Measurements from ENCODE around the gene PRICKLE1.
A peak's percentile ranks its signal among the peaks of the same experiment; 100 is the strongest.

The PRICKLE1 gene

DNA sequence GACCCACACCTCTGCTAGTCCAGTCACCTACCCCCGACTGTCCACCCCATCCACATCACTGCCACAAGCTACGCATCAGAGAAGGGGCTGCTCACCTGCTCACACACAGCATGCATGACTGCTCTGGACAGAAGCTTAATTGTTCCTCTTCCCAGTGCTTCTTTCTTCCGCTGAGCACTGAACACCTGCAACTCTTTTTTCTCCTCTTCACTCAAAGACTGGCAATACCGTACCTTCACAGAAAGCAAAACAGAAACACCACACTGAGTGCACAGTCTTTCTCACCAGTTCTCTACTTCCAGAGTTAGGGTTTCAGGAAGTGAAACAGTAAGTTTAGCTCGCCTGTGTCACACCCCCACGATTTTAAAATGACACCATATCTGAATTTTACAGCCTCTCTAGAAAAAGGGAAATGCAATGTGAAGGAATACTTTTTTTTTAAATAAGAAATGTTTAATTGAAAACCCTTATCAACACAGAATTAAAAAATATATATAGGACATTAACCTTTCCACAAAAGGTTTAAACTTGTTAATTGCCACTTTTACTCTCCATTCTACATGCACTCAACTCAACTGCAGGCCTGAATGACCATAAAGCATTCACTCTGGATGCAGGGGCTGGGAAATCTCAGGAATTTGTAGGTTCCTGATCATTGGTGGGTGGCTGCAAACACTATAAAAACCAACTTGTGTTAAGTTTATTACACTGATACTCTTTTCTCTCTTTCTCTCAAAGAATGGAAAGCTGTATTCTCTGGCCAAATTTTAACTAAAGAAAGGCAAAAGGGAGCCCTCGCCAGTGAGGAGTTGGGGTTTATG, 120.0 kb downstream of the PRICKLE1 start:
- Histone ChIP-seq H4K20me1 (no peaks in the 10 kb centered on the region), H3K9me3 (peaks cover 6% of the 10 kb centered on the region; the same call in 1 of the 2 replicates), H3K4me3 (peak overlapping the region; percentile 57), H3K27ac (peak overlapping the region; percentile 43), H3K4me1 (peaks cover 48% of the 10 kb centered on the region), H3K4me2 (peak overlapping the region; percentile 87), H3K27me3 (no peaks in the 10 kb centered on the region), H3K36me3 (peaks cover 16% of the 10 kb centered on the region), H3K9ac (peak overlapping the region; percentile 25; the same call in 1 of the 2 replicates)
- TF ChIP-seq Cebpa-rat (IDR thresholded peaks at IDR 0.05), result no peak

GRCh38 chr12:42468921-42469320, 120.6 kb downstream of the PRICKLE1 start:
- peak overlapping the region; percentile 25; the same call in 1 of the 2 replicates for H3K9ac ChIP-seq
- peak overlapping the region; percentile 57 for H3K4me3 ChIP-seq
- no peaks in the 10 kb centered on the region for H3K27me3 ChIP-seq
- peaks cover 23% of the 10 kb centered on the region for H3K36me3 ChIP-seq
- H4K20me1 ChIP-seq, result no peaks in the 10 kb centered on the region
- H3K4me2 ChIP-seq, result peak overlapping the region; percentile 87
- peak overlapping the region; percentile 43 for H3K27ac ChIP-seq
- no peak for TF ChIP-seq Cebpa-rat (IDR thresholded peaks at IDR 0.05)
- peaks cover 48% of the 10 kb centered on the region for H3K4me1 ChIP-seq
- H3K9me3 ChIP-seq, result peaks cover 12% of the 10 kb centered on the region; the same call in 1 of the 2 replicates

DNA sequence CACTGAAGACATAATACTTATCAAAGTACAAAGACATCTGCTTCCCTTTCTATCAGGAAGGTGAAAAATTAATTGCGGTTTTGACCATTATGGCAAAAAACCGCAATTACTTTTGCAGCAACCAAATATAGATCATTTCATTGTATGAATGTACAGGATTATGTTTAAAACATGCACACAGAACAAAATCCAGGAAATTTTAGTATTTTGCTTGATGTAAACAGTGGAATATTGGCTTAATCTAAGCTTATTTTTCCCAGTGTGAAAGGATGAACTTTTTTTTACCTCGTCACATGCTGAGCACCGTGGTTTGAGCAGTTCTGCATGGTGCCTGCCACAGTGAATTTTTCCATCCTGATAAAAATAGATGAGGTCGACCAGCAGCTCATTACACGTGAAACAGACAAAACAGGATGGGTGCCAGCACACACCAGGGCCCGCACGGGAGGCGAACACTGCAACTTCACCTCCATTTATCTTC, 121.2 kb downstream of the PRICKLE1 start:
- Histone ChIP-seq H3K9ac (no peak overlapping the region; the same call in 1 of the 2 replicates), H3K4me3 (peak overlapping the region; percentile 57), H3K4me2 (peak overlapping the region; percentile 87), H3K4me1 (peaks cover 48% of the 10 kb centered on the region), H3K27me3 (no peaks in the 10 kb centered on the region), H4K20me1 (no peaks in the 10 kb centered on the region), H3K27ac (peak overlapping the region; percentile 43; the same call in 1 of the 2 replicates), H3K9me3 (peaks cover 14% of the 10 kb centered on the region; the same call in 1 of the 2 replicates), H3K36me3 (peaks cover 28% of the 10 kb centered on the region)
- no peak for TF ChIP-seq Cebpa-rat (IDR thresholded peaks at IDR 0.05)

GRCh38 chr12:42463671-42464070, 125.9 kb downstream of the PRICKLE1 start:
- peaks cover 52% of the 10 kb centered on the region for H3K36me3 ChIP-seq
- no peak for TF ChIP-seq Cebpa-rat (IDR thresholded peaks at IDR 0.05)
- H3K27me3 ChIP-seq, result no peaks in the 10 kb centered on the region
- no peak overlapping the region for H3K4me3 ChIP-seq
- H3K4me1 ChIP-seq, result peaks cover 20% of the 10 kb centered on the region
- peaks cover 14% of the 10 kb centered on the region; the same call in 1 of the 2 replicates for H3K9me3 ChIP-seq
- no peak overlapping the region for H3K4me2 ChIP-seq
- H4K20me1 ChIP-seq, result no peaks in the 10 kb centered on the region
- no peak overlapping the region for H3K9ac ChIP-seq
- no peak overlapping the region for H3K27ac ChIP-seq

DNA sequence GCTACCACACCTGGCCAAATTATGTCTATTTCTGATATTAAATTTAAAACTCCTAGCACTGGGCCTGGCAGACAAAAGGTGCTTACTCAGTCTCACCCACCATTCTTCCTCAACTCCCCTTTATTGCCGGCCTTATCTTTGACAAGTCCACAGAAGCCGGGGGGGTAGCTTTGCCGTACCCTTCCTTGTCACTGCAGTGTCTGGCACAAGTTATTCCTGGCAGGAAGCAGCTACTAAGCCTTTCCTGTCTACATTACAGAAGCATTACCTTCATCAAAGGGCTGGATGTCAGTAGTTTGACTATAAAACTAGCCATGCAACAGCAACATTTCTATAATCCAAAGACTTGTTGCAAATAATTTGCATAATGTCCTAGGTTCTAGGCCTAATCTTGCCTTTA, 127.1 kb downstream of the PRICKLE1 start:
- peaks cover 8% of the 10 kb centered on the region for H3K4me1 ChIP-seq
- no peak for TF ChIP-seq Cebpa-rat (IDR thresholded peaks at IDR 0.05)
- no peak overlapping the region for H3K9ac ChIP-seq
- H3K27ac ChIP-seq, result no peak overlapping the region
- no peaks in the 10 kb centered on the region for H3K27me3 ChIP-seq
- no peak overlapping the region for H3K4me2 ChIP-seq
- peaks cover 14% of the 10 kb centered on the region; the same call in 1 of the 2 replicates for H3K9me3 ChIP-seq
- H3K36me3 ChIP-seq, result peaks cover 52% of the 10 kb centered on the region
- no peaks in the 10 kb centered on the region for H4K20me1 ChIP-seq
- no peak overlapping the region for H3K4me3 ChIP-seq

GRCh38 chr12:42459336-42459847, 130.2 kb downstream of the PRICKLE1 start:
- Histone ChIP-seq H3K36me3 (peaks cover 34% of the 10 kb centered on the region), H3K4me2 (no peak overlapping the region), H3K27me3 (no peaks in the 10 kb centered on the region), H3K9ac (no peak overlapping the region), H3K9me3 (peaks cover 6% of the 10 kb centered on the region; the same call in 1 of the 2 replicates), H3K27ac (no peak overlapping the region), H4K20me1 (no peaks in the 10 kb centered on the region), H3K4me3 (no peak overlapping the region), H3K4me1 (no peaks in the 10 kb centered on the region)
- TF ChIP-seq Cebpa-rat (IDR thresholded peaks at IDR 0.05), result no peak

DNA sequence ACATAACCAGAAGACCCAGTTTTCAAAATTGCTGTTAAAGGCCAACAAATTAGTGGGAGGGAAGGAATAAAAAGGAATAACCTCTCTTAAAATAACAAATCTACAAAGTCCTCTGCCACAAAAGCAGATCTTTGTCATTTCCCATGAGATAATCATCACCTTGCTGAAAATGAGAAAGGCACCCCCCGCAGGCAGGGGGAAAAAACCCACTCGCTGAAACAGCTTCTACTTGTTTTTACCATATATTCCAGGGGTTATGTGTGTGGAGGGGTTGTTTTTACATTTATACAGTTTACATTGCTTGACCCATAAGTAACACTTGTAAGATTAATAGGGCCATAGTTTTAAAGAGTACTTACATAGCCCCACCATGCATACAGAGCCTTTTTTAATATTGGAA, 131.0 kb downstream of the PRICKLE1 start:
- no peak overlapping the region for H3K27ac ChIP-seq
- H3K36me3 ChIP-seq, result peaks cover 26% of the 10 kb centered on the region
- H4K20me1 ChIP-seq, result no peaks in the 10 kb centered on the region
- no peaks in the 10 kb centered on the region for H3K9me3 ChIP-seq
- TF ChIP-seq Cebpa-rat (IDR thresholded peaks at IDR 0.05), result no peak
- no peaks in the 10 kb centered on the region for H3K4me1 ChIP-seq
- no peak overlapping the region for H3K9ac ChIP-seq
- no peaks in the 10 kb centered on the region for H3K27me3 ChIP-seq
- no peak overlapping the region for H3K4me3 ChIP-seq
- no peak overlapping the region for H3K4me2 ChIP-seq

GRCh38 chr12:42450248-42450647, 139.3 kb downstream of the PRICKLE1 start:
- H3K9ac ChIP-seq, result no peak overlapping the region
- 0 out of 2 replicates have a peak overlapping the region, but pooled peaks have one; percentile 26 for H3K27ac ChIP-seq
- peaks cover 12% of the 10 kb centered on the region for H3K4me1 ChIP-seq
- no peaks in the 10 kb centered on the region for H3K9me3 ChIP-seq
- H3K4me3 ChIP-seq, result no peak overlapping the region
- H3K27me3 ChIP-seq, result no peaks in the 10 kb centered on the region
- TF ChIP-seq Cebpa-rat (IDR thresholded peaks at IDR 0.05), result no peak
- no peaks in the 10 kb centered on the region for H4K20me1 ChIP-seq
- H3K36me3 ChIP-seq, result peaks cover 52% of the 10 kb centered on the region
- H3K4me2 ChIP-seq, result peak overlapping the region; percentile 49

DNA sequence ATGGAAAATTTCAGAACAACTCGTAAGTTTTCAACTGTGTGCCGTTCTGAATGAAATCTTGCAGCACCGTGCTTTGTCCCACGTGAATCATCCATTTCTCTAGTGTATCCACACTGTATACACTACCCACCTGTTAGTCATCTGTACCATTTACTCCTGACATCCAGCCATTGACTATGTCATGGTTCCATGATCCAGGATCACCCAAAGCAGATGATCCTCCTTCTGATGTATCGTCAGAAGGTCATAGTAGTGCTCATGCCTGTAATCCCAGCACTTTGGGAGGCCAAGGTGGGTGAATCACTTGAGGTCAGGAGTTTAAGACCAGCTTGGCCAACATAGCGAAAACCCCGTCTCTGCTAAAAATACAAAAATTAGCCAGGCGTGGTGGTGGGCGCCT, 140.7 kb downstream of the PRICKLE1 start:
- peaks cover 6% of the 10 kb centered on the region; the same call in 1 of the 2 replicates for H3K9me3 ChIP-seq
- no peak for TF ChIP-seq Cebpa-rat (IDR thresholded peaks at IDR 0.05)
- H3K4me2 ChIP-seq, result no peak overlapping the region
- H4K20me1 ChIP-seq, result no peaks in the 10 kb centered on the region
- peaks cover 66% of the 10 kb centered on the region for H3K36me3 ChIP-seq
- H3K27ac ChIP-seq, result no peak overlapping the region
- peaks cover 12% of the 10 kb centered on the region for H3K4me1 ChIP-seq
- no peaks in the 10 kb centered on the region for H3K27me3 ChIP-seq
- no peak overlapping the region for H3K4me3 ChIP-seq
- H3K9ac ChIP-seq, result no peak overlapping the region

GRCh38 chr12:42447371-42447786, 142.2 kb downstream of the PRICKLE1 start:
- Histone ChIP-seq H3K36me3 (peaks cover 81% of the 10 kb centered on the region), H3K9me3 (peaks cover 20% of the 10 kb centered on the region), H3K27ac (no peak overlapping the region), H3K27me3 (no peaks in the 10 kb centered on the region), H3K9ac (no peak overlapping the region), H3K4me2 (no peak overlapping the region), H3K4me3 (no peak overlapping the region), H3K4me1 (peaks cover 12% of the 10 kb centered on the region), H4K20me1 (no peaks in the 10 kb centered on the region)
- no peak for TF ChIP-seq Cebpa-rat (IDR thresholded peaks at IDR 0.05)

Measured in BLaER1 (cell line).